ENCODE results near the gene PDP2. TPM values are rescaled to one million over a fixed set of nuclear protein-coding genes. Genes with fewer than 3 reads are reported as not detected.
"Not testable (repeated sequence)": the region's sequence is repeated elsewhere in the genome, so short reads cannot be mapped to it uniquely, and the experiment has no call there.

The PDP2 gene
- total RNA-seq, 2 donors from 2014 or later = 28.0 to 35.0 TPM

- H3K27ac Mint-ChIP-seq = no peak overlapping the region
- no peaks in the 10 kb centered on the region for H3K9me3 Mint-ChIP-seq
- ATAC-seq = no peak
Observed at GRCh38 chr16:66926961-66927436, 46.7 kb downstream of the PDP2 start.

GRCh38 chr16:66927918-66928649 is 47.8 kb downstream of the PDP2 start:
- H3K9me3 Mint-ChIP-seq = no peaks in the 10 kb centered on the region
- no peak overlapping the region for H3K4me3 Mint-ChIP-seq
- ATAC-seq (peak; percentile 57 to 61), DNase-seq (ENCODE audit: low spot score) (no peak)
- peak overlapping the region; percentile 49 to 62 for H3K27ac Mint-ChIP-seq
- peaks cover 25 to 49% of the 10 kb centered on the region in 2 donors for H3K4me1 Mint-ChIP-seq (ENCODE audit: low read depth in 2 of 2)
- H3K27me3 Mint-ChIP-seq = peaks cover 8 to 9% of the 10 kb centered on the region in 2 donors
- no peaks in the 10 kb centered on the region for H3K36me3 Mint-ChIP-seq

More at GRCh38 chr16:66926961-66927436, 46.7 kb downstream of the PDP2 start:
- H3K4me1 Mint-ChIP-seq (ENCODE audit: low read depth in 2 of 2) = peaks cover 15 to 38% of the 10 kb centered on the region in 2 donors
- no peaks in the 10 kb centered on the region for H3K36me3 Mint-ChIP-seq
- DNase-seq (ENCODE audit: low spot score) = no peak
- no peak overlapping the region for H3K4me3 Mint-ChIP-seq
- peaks cover 8 to 9% of the 10 kb centered on the region in 2 donors for H3K27me3 Mint-ChIP-seq

GRCh38 chr16:66928702-66929388 is 48.5 kb downstream of the PDP2 start:
- Mint-ChIP-seq H3K36me3 (peaks cover 7% of the 10 kb centered on the region), H3K27me3 (peaks cover 2% of the 10 kb centered on the region in 2 donors), H3K4me3 (no peak overlapping the region), H3K9me3 (no peaks in the 10 kb centered on the region), H3K4me1 (ENCODE audit: low read depth in 2 of 2) (peaks cover 33 to 50% of the 10 kb centered on the region in 2 donors), H3K27ac (peak overlapping the region in 1 of 2 donors; percentile 72)
- ATAC-seq = peak; percentile 8 to 34
- no peak for DNase-seq (ENCODE audit: low spot score)

- ATAC-seq (no peak), DNase-seq (ENCODE audit: low spot score) (no peak)
- H3K4me1 Mint-ChIP-seq (ENCODE audit: low read depth in 2 of 2) = peaks cover 45 to 55% of the 10 kb centered on the region in 2 donors
- peak overlapping the region in 1 of 2 donors; percentile 72 for H3K27ac Mint-ChIP-seq
- H3K36me3 Mint-ChIP-seq = peaks cover 10% of the 10 kb centered on the region
- H3K27me3 Mint-ChIP-seq = no peaks in the 10 kb centered on the region
- H3K4me3 Mint-ChIP-seq = no peak overlapping the region
- no peaks in the 10 kb centered on the region for H3K9me3 Mint-ChIP-seq
Observed at GRCh38 chr16:66930189-66930588, 49.9 kb downstream of the PDP2 start.

- Mint-ChIP-seq H3K4me3 (no peak overlapping the region), H3K36me3 (peaks cover 10% of the 10 kb centered on the region), H3K9me3 (no peaks in the 10 kb centered on the region), H3K4me1 (ENCODE audit: low read depth in 2 of 2) (peaks cover 56 to 59% of the 10 kb centered on the region in 2 donors), H3K27me3 (no peaks in the 10 kb centered on the region), H3K27ac (no peak overlapping the region)
- no peak for DNase-seq (ENCODE audit: low spot score)
- ATAC-seq = no peak
Observed at GRCh38 chr16:66931665-66932064, 51.4 kb downstream of the PDP2 start.

- H3K4me1 Mint-ChIP-seq (ENCODE audit: low read depth in 2 of 2) = peaks cover 56% of the 10 kb centered on the region in 2 donors
Observed at GRCh38 chr16:66932076-66932475, 51.8 kb downstream of the PDP2 start.

GRCh38 chr16:66933776-66934137 is 53.4 kb downstream of the PDP2 start:
- H3K27me3 Mint-ChIP-seq = no peaks in the 10 kb centered on the region
- no peak for DNase-seq (ENCODE audit: low spot score)
- ATAC-seq = peak in 1 of 2 donors; percentile 39
- H3K4me3 Mint-ChIP-seq = peak overlapping the region; percentile 95
- H3K36me3 Mint-ChIP-seq = peaks cover 10% of the 10 kb centered on the region
- H3K27ac Mint-ChIP-seq = peak overlapping the region; percentile 97 to 98
- H3K9me3 Mint-ChIP-seq = no peaks in the 10 kb centered on the region
- peaks cover 47 to 48% of the 10 kb centered on the region in 2 donors for H3K4me1 Mint-ChIP-seq (ENCODE audit: low read depth in 2 of 2)

More at GRCh38 chr16:66932076-66932475, 51.8 kb downstream of the PDP2 start:
- H3K4me3 Mint-ChIP-seq = peak overlapping the region; percentile 95
- H3K36me3 Mint-ChIP-seq = peaks cover 10% of the 10 kb centered on the region
- DNase-seq (ENCODE audit: low spot score) (no peak), ATAC-seq (no peak)
- H3K27me3 Mint-ChIP-seq = no peaks in the 10 kb centered on the region
- no peaks in the 10 kb centered on the region for H3K9me3 Mint-ChIP-seq
- H3K27ac Mint-ChIP-seq = peak overlapping the region in 1 of 2 donors; percentile 98

- DNase-seq (ENCODE audit: low spot score) = peak; percentile 93
- H3K9me3 Mint-ChIP-seq = no peaks in the 10 kb centered on the region
- peaks cover 47 to 48% of the 10 kb centered on the region in 2 donors for H3K4me1 Mint-ChIP-seq (ENCODE audit: low read depth in 2 of 2)
- ATAC-seq = peak; percentile 92 to 93
- H3K4me3 Mint-ChIP-seq = peak within 1 kb of the TSS; percentile 95
- H3K27ac Mint-ChIP-seq = peak within 1 kb of the TSS; percentile 97 to 98
- H3K27me3 Mint-ChIP-seq = no peaks in the 10 kb centered on the region
- peaks cover 10% of the 10 kb centered on the region for H3K36me3 Mint-ChIP-seq
Observed at GRCh38 chr16:66934138-66934838, 54.0 kb downstream of the PDP2 start, which contains the start of gene CIAO2B. CIAO2B (minus strand) TSS chr16:66934402; CDS start chr16:66934364, 38 bp downstream.

GRCh38 chr16:66934839-66935313 is 54.6 kb downstream of the PDP2 start:
- H3K4me3 Mint-ChIP-seq = peak overlapping the region; percentile 95
- not testable (repeated sequence) for DNase-seq (ENCODE audit: low spot score); H3K9me3 Mint-ChIP-seq; H3K27me3 Mint-ChIP-seq
- peak overlapping the region; percentile 97 to 98 for H3K27ac Mint-ChIP-seq
- peaks cover 10% of the 10 kb centered on the region for H3K36me3 Mint-ChIP-seq
- ATAC-seq = peak in 1 of 2 donors; percentile 63
- peaks cover 47 to 48% of the 10 kb centered on the region in 2 donors for H3K4me1 Mint-ChIP-seq (ENCODE audit: low read depth in 2 of 2)

GRCh38 chr16:66935314-66936011 is 55.1 kb downstream of the PDP2 start, which contains the start of gene CES2:
CES2 (plus strand) TSS chr16:66935516; CDS start chr16:66935636, 120 bp downstream.
- H3K27me3 Mint-ChIP-seq = no peaks in the 10 kb centered on the region
- H3K4me1 Mint-ChIP-seq (ENCODE audit: low read depth in 2 of 2) = peaks cover 47 to 48% of the 10 kb centered on the region in 2 donors
- H3K27ac Mint-ChIP-seq = peak within 1 kb of the TSS; percentile 97 to 98
- H3K4me3 Mint-ChIP-seq = peak within 1 kb of the TSS; percentile 95
- H3K36me3 Mint-ChIP-seq = peaks cover 10% of the 10 kb centered on the region
- DNase-seq (ENCODE audit: low spot score) (no peak), ATAC-seq (no peak)
- H3K9me3 Mint-ChIP-seq = no peaks in the 10 kb centered on the region

- Mint-ChIP-seq H3K36me3 (peaks cover 10% of the 10 kb centered on the region), H3K4me1 (ENCODE audit: low read depth in 2 of 2) (peaks cover 47 to 48% of the 10 kb centered on the region in 2 donors), H3K27me3 (no peaks in the 10 kb centered on the region), H3K9me3 (no peaks in the 10 kb centered on the region), H3K27ac (peak overlapping the region; percentile 37 to 70), H3K4me3 (peak overlapping the region; percentile 95)
- no peak for DNase-seq (ENCODE audit: low spot score)
- no peak for ATAC-seq
Observed at GRCh38 chr16:66936462-66936861, 56.1 kb downstream of the PDP2 start.

GRCh38 chr16:66936889-66937554 is 56.7 kb downstream of the PDP2 start:
- H3K27me3 Mint-ChIP-seq = no peaks in the 10 kb centered on the region
- DNase-seq (ENCODE audit: low spot score) (no peak), ATAC-seq (no peak)
- H3K4me3 Mint-ChIP-seq = peak overlapping the region; percentile 95
- peaks cover 41 to 44% of the 10 kb centered on the region in 2 donors for H3K4me1 Mint-ChIP-seq (ENCODE audit: low read depth in 2 of 2)
- no peaks in the 10 kb centered on the region for H3K9me3 Mint-ChIP-seq
- H3K27ac Mint-ChIP-seq = peak overlapping the region; percentile 37 to 70
- peaks cover 10% of the 10 kb centered on the region for H3K36me3 Mint-ChIP-seq

Data from natural killer cell treated with Interleukin-12 subunit alpha and Interleukin-12 subunit beta and Interleukin-15 and Interleukin-18, amount 100 ng/mL, for 72 hours (primary cell).